ENCODE results near the gene KDM4B. TPM values are rescaled to one million over a fixed set of nuclear protein-coding genes. Genes with fewer than 3 reads are reported as not detected.

The KDM4B gene
- polyA plus RNA-seq, 1 of the 3 experiments (the other 2 are of a cell fraction) = 12.2 TPM

- Histone ChIP-seq H3K9ac (no peak overlapping the region), H3K4me2 (no peak overlapping the region), H3K79me2 (ENCODE audit: insufficient read depth) (no peaks in the 10 kb centered on the region), H3K27me3 (ENCODE audit: insufficient read depth) (no peaks in the 10 kb centered on the region), H3K9me3 (no peaks in the 10 kb centered on the region), H3F3A (replicated peaks; ENCODE audit: insufficient read depth) (no peaks in the 10 kb centered on the region), H4K20me1 (ENCODE audit: insufficient read depth) (0 out of 2 replicates have a peak, but pooled peaks cover 4% of the 10 kb centered on the region), H3K9me2 (no peaks in the 10 kb centered on the region), H3K27ac (ENCODE audit: low read depth in 2 of 2, low read length in 1 of 2) (no peak overlapping the region), H3K4me1 (ENCODE audit: control insufficient read depth in 1 of 2, insufficient read depth in 2 of 2, low read depth in 1 of 2, low read length in 1 of 2) (peaks cover 6 to 53% of the 10 kb centered on the region in 2 experiments; a peak in 2 of 4 replicates), H2AFZ (ENCODE audit: low read depth) (no peak overlapping the region), H3K4me3 (ENCODE audit: low read depth in 2 of 2, low read length in 1 of 2) (no peak overlapping the region), H3K36me3 (replicated peaks in 1 of 2; ENCODE audit: control insufficient read depth in 1 of 2, insufficient read depth in 2 of 2, low read length in 1 of 2) (peaks cover 10 to 19% of the 10 kb centered on the region in 2 experiments)
- ChIA-PET POLR2A (no interaction called here), CTCF (interaction anchor here (1.0 to 1.6 kb wide), 4 partner anchors 10 to 48 kb away, joined by 3 read pairs; no protein-coding TSS in a partner anchor)
- 98% methylated on average over 16 of the region's 16 CpGs for WGBS (ENCODE audit: low lambda C conversion rate)
- TF ChIP-seq FOXJ3 (CRISPR knock-in tag; IDR thresholded peaks at IDR 0.05) = no peak
- no peak for TF ChIP-seq NRF1 (IDR thresholded peaks at IDR 0.05; ENCODE audit: low read depth, low read length)
- no peak for TF ChIP-seq PBX3 (IDR thresholded peaks at IDR 0.05)
- no peak for TF ChIP-seq IRF3 (IDR thresholded peaks at IDR 0.05; ENCODE audit: low read depth, low read length)
- TF ChIP-seq MXI1 (IDR thresholded peaks at IDR 0.05; ENCODE audit: low read depth, low read length) = no peak
- no peak for TF ChIP-seq SMC3 (IDR thresholded peaks at IDR 0.05; ENCODE audit: low read depth, low read length)
- no peak for TF ChIP-seq EP300 (IDR thresholded peaks at IDR 0.05; ENCODE audit: borderline replicate concordance in 1 of 2, low read depth in 1 of 2, low read length in 1 of 2)
- no peak for TF ChIP-seq TAF1 (IDR thresholded peaks at IDR 0.05; ENCODE audit: borderline replicate concordance, low read depth, low read length)
- no peak for TF ChIP-seq USF1 (IDR thresholded peaks at IDR 0.05; ENCODE audit: borderline replicate concordance, low read depth)
- no peak for TF ChIP-seq TEAD4 (IDR thresholded peaks at IDR 0.05; ENCODE audit: borderline replicate concordance, insufficient read depth)
- no peak for TF ChIP-seq USF2 (IDR thresholded peaks at IDR 0.05; ENCODE audit: borderline replicate concordance, low read depth, low read length)
- no peak for TF ChIP-seq SIN3A (IDR thresholded peaks at IDR 0.05; ENCODE audit: borderline replicate concordance, low read depth, low read length)
- TF ChIP-seq ELF1 (IDR thresholded peaks at IDR 0.05) = no peak
- no peak for TF ChIP-seq TCF12 (IDR thresholded peaks at IDR 0.05)
- TF ChIP-seq ZBTB33 (IDR thresholded peaks at IDR 0.05; ENCODE audit: borderline replicate concordance, low read depth) = no peak
- no peak for TF ChIP-seq CTCF (IDR thresholded peaks at IDR 0.05)
- TF ChIP-seq MEF2A (IDR thresholded peaks at IDR 0.05; ENCODE audit: borderline replicate concordance, low read depth) = no peak
- TF ChIP-seq RAD21 (IDR thresholded peaks at IDR 0.05; ENCODE audit: low read length) = no peak
- no peak for TF ChIP-seq JUND (IDR thresholded peaks at IDR 0.05)
- no peak for TF ChIP-seq POLR2AphosphoS5 (IDR thresholded peaks at IDR 0.05; ENCODE audit: low read depth, low read length)
- no peak for DNase-seq
Measured at GRCh38 chr19:5097331-5097930, 128.5 kb downstream of the KDM4B start.
